Activated CD4-positive, alpha-beta T cell treated with anti-CD3 and anti-CD28 coated beads, Interleukin-2, Interleukin-6, amounts not matched to agents 100 ng/mL and 50 ng/mL, durations not matched to agents 16 hours and 8 hours (primary cell): ENCODE results near the gene CACNA1D.

Experiments used
- DNase-seq: peaks from one replicate; pipeline ENCODE4 v3.0.0-alpha.2; 2020

The CACNA1D gene

GRCh38 chr3:53495520-53496391, 1.3 kb downstream of the CACNA1D start:
- DNase-seq, result no peak

- no peak for DNase-seq
These were observed 1.9 kb downstream of the CACNA1D start for GRCh38 chr3:53496392-53496670.

- DNase-seq, result no peak
These were observed 2.6 kb downstream of the CACNA1D start for GRCh38 chr3:53496984-53497383.

DNA sequence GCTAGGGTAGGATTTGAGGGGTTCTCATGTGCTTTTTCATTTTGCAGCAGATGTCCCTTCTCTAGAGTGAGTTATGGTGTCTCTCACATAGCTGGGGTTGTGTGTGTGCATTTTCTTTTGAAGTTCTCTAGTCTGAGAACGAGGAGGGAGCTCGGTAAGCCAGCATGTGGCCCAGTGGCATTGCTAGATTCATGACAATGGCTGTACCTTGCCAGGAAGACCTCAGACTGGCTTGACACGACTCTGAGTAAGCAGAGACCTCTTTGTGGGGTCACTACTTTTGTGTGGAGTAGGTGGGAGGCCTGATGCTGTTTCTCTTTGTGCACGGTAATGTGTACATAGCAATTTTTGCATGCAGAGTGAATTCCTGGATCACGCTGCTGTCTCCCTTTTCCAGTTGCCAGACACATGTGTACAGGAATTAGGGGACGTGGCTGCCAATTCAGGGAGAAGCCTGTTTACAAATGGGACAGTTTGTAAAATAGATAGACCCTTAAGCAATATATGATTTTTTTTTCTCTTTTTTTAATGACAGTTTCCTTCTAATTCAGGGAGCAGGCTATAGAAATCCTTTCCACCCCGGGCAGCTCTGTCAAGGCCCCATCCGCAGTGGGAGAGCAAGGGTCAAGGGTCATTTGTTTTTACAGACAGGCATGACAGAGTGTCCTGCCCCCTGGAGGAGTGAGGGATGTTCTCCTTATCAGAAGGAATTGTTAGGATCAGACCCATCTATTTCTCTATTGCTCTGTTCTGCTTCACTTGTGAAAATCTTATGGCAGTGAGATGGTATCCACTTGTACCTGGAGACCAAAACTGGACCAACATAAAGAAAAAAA, 4.6 kb downstream of the CACNA1D start:
- DNase-seq, result no peak

DNA sequence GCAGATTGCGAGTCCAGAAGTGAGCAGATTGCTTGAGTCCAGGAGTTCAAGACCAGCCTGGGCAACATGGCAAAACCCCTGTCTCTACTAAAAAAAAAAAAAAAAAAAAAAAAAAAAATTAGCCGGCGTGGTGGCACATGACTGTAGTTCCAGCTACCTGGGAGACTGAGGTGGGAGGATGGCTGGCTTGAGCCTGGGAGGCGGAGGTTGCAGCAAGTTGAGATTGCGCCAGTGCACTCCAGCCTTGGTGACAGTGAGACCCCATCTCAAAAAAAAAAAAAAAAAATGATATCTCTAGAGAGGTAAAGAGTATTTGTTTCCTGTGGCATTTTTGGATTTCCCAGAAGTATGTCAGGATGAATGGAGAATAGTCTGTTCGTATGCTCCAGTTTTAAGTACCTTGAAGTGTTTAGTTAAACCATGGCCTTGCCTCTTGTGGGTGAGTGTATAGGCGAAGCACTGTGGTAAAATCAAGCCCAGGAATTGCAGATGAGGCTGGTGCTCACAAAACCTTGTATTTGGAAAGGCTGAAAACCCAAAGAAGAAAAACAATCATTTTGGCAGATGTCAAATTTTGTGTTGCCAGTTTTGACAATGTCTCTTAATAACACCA, 5.9 kb downstream of the CACNA1D start:
- no peak for DNase-seq

DNA sequence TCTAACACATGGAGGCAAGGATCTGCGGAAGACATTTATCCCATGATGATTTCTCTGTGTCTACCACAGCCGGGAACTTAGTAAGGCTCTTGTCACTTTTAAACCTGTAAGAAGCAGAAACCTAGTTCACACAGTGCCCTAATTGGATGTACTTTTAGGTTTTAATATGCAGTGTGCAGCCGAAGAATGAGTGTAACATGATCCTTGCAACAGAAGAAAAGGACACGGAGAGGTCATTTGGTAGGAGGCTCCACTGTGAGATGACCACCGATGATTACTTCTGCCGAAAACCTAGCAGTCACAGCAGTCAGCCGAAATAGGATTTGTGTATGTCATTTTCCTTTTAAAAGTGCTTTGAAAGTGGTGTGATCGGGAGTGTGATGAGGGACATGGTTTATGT, 6.8 kb downstream of the CACNA1D start:
- no peak for DNase-seq

GRCh38 chr3:53502737-53503136, 8.3 kb downstream of the CACNA1D start:
- no peak for DNase-seq

GRCh38 chr3:53503195-53503594, 8.8 kb downstream of the CACNA1D start:
- no peak for DNase-seq

DNA sequence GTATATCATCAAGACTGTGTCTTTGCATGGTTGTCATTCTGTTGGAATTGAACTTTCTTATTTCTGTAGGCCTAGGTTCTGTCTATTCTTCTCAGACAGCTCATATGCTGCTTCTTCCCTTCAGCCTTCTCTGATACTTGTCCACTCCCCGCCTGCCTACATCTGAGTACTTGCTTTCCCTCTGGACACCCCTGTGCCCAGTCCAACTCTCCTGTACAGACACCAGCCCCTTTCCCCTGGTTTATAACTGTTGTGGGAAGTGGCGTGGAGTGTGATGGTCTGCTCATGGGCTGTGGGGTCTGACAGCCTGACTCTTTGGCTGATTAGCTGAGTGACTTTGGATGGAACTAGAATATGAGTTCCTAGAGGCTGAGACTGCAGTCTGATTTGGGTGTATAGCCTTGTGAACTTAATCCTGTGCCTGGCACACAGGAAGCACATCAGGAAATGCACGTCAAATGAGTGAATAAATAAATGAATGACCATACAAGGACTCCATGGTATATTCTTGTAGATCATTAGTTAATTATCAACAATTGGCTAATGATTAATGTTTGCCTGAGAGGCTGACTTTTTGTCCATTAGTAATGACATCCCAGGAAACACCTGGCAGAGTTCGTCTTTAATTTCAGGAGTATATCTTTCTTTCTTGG, 11.8 kb downstream of the CACNA1D start:
- no peak for DNase-seq

GRCh38 chr3:53506763-53507145, 12.3 kb downstream of the CACNA1D start:
- no peak for DNase-seq

DNA sequence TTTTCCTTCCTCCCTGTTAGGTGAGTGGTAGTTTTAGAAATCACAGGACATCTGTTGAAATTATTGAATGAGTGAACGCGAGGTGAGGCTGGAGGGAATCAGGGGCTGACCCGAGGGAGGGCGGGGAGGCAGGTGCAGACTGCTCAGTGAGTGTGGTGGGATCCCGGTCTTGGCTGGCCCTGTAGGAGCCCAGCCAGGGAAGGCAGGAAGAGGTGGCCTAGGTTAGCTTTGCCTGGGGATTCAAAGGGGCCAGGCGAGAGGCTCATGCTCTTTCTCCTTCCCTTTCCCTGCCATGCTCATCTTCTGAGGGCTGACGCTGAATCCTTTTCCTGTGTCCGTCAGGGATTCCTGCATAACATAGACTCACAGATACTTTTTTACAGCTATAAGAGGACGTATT, 15.1 kb downstream of the CACNA1D start:
- no peak for DNase-seq

GRCh38 chr3:53510508-53510907, 16.1 kb downstream of the CACNA1D start:
- no peak for DNase-seq

DNA sequence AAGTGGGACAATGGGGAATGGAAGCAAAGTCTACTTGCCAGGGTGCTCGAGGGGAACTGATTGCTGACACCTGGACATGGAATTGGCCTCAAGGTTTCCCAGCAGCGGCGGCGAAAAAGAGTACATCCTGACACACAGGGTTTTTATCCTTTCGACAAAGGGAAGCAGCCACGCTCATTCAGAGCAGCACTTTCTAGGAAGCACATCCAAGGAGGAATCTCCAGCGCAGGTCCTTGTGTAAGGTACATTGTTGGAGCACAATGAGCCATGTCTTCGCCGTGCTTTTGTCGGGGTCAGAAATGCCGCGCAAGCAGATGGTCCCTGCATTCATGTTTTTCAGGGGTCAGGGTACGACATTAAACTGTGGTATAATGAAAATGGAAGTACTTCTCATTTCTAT, 16.8 kb downstream of the CACNA1D start:
- no peak for DNase-seq

GRCh38 chr3:53513556-53514190, 19.3 kb downstream of the CACNA1D start:
- peak; percentile 61 for DNase-seq

- no peak for DNase-seq
These were observed 21.9 kb downstream of the CACNA1D start for GRCh38 chr3:53516339-53516738.

DNA sequence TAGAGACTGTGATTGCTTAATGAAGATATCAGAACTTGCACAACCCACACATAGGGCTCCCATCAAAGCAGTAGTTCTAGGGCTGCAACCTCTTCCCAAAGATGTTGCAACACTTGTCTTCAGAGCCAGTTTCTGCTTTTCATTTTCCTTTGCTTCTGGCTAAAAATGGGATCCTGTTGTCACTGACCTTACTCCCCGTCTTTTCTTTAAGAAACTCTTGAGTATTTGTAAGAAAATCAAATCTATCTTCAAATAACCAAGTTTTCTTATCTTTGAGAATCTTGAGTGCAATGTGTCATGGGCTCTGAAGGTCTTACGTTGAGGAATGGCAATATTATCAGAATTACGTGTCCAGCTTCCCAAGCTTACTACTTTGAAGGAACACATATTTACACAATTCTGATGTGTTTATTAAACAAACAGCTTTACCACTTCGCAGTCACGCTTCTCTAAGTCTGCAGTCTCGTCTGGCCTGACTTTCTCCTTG, 24.1 kb downstream of the CACNA1D start:
- DNase-seq, result no peak

DNA sequence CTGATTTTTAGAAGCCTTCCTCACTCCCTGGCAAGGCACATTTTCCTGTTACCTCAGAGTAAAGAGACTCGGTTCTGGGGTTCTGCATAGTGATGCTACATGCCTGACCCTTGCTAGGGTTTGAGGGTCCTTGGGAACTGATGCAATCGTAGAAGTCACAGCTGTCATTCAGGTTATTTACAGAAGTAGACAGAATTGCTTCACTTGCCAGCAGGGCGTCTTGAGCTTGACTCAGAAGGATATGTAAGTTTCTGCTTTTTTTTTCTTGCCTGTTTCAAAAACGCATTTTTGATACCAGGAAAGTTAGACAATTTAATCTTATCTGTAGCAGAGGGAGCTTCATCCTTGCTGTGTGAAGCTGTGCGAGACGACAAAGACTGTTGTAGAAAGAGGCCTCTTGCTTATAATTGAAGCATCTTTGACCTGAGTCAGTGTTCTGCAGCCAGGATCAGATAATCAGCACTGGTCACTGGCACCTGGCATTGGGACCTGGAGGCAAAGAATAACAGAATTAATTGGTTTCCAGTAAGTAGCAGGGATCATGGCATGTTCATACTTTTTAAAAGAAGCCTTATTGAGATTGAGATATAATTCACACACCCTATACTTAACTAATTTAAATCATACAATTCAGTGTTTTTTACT, 24.8 kb downstream of the CACNA1D start:
- no peak for DNase-seq

DNA sequence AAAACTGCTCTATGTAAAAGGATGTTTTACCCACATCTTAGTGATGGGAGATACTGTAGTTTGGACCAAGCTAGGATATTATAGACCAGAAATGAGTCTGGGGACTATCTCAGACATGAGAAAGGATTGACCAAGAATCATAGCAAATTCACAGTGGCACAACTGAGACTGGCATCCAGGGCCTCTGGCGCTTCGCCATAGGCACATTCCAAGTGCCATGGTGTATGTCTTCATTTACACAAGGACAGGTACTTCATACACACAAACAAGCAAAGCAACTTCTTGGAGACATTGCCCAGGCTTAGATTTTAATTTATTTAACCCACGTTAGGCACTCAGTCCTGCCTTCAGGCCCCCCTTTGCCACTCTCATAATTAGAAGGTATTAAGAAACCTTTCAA, 28.9 kb downstream of the CACNA1D start:
- DNase-seq, result no peak

DNA sequence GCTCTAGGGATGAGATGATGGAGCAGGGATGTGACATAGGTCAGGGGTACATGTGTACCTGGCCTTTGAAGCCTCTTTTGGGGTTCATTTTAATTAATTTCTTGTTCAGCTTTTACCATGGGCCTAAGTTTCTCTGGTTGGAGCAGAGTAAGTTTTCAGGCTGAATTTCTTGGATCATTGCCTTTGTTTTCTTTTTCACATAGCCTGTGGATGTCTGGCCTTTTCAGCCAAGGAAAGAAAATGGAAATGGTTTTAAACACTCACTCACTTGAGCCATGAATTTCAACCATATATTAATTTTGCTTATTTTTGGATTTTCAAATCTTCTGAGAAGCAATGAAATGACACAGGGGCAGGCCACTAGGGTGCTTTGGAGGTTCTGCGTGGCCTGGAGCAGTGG, 30.2 kb downstream of the CACNA1D start:
- DNase-seq, result no peak

DNA sequence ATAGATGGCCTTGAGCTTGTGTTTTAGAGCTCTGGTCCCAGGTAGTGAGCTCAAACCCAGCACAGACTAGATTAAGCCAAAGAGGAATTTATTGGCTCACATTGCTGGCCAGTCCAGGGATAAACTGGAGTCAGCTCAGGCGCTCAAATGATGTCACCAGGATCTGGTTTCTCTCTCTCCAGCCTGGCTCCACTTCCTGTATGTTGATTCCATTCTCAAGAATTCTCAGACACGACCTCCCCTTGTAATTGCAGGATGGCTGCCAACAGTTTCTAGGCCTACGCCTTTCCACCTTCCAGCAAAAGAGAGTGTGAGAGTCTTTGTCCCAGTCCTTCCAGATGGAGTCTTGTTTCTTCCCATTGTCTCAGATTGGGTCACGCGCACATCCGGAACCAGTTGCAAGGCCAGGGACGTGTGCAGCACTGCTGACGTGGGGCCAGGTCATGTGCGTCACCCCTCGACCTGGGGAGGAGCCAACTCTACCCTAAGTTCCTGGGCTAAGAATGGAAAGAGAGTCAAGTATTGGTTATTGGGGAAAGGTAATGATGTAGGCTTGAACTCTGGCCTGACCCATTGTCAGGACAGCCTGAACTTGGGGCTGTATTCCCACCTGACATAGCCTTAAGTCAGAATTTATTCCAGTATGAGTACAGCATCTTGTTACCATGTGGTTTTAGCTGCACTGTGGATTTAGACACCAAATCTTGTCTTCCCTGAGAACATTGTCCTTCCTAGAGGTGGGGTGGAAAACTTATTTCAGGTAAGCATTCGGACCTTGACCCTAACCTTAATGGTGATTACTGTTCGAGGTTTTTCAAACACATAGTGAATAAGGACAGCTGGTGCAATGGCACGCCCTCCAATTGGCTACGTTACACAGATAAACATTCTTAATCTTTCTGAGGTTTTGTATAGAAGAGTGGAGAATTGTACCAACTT, 31.6 kb downstream of the CACNA1D start:
- no peak for DNase-seq

- DNase-seq, result no peak
These were observed 32.3 kb downstream of the CACNA1D start for GRCh38 chr3:53526704-53527055.
